Fibroblast of villous mesenchyme (primary cell): ENCODE measurements around the gene ADAM12. TPM values are rescaled to one million over a fixed set of nuclear protein-coding genes. Genes with fewer than 3 reads are reported as not detected.

Experiments used
- DNase-seq: peaks from one replicate; pipeline ENCODE4 v3.0.0-alpha.2; 2010; ENCODE audit warnings: low read depth
- H3K4me3 ChIP-seq: 2 replicates; pipeline ENCODE4 v1.5.1; 2011; ENCODE audit warnings: low read depth, mild to moderate bottlenecking, low read length
- total RNA-seq: library from RNA; depleted of rRNA; stranded (reverse); fragments of >200 nt; gene quantifications from 2 replicates; pipeline ENCODE4 v1.2.3, GENCODE V29; 2012
- TF ChIP-seq, protein P1 (sequence below): IDR thresholded peaks from 2 replicates; pipeline ENCODE4 v1.5.1; 2012; ENCODE audit warnings: low read depth, mild to moderate bottlenecking, low read length; ENCODE audit not compliant: insufficient read depth

ADAM12 gene
- total RNA-seq, 1 donor = 22.5 TPM

DNA sequence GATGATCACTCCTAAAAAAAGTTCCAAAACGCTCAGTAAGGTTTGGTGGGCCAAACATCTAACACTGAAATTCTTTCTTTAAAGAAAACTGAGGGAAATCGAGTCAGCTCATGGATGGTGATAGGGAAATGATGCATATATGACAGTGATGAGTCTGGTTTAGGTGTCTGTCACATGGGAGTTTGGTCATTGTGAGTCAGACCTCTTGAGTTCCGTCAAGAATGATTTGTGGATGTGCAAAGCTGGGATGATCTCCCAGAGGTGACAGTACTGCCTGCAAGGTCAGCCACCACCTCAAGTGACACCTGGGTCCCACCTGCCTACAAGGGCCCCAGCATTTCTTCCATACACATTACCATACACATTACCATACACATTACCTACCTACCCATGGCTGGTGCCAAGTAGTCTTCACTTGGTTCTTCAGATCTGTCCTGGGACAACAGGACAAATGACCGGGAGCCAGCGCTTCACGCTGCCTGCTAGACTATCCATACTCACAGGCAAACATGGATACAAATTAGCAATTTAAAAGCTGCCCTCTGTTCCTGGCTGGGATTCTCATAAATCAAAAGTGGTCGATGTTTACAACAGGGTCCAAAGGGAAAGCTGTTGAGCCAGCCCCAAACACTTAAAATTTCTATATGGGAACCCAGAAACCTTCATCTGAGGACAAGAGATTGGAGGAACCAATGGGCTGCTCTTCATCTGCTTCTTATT is 128.4 kb downstream of the ADAM12 start:
- no peak for DNase-seq
- TF ChIP-seq, protein P1, sequence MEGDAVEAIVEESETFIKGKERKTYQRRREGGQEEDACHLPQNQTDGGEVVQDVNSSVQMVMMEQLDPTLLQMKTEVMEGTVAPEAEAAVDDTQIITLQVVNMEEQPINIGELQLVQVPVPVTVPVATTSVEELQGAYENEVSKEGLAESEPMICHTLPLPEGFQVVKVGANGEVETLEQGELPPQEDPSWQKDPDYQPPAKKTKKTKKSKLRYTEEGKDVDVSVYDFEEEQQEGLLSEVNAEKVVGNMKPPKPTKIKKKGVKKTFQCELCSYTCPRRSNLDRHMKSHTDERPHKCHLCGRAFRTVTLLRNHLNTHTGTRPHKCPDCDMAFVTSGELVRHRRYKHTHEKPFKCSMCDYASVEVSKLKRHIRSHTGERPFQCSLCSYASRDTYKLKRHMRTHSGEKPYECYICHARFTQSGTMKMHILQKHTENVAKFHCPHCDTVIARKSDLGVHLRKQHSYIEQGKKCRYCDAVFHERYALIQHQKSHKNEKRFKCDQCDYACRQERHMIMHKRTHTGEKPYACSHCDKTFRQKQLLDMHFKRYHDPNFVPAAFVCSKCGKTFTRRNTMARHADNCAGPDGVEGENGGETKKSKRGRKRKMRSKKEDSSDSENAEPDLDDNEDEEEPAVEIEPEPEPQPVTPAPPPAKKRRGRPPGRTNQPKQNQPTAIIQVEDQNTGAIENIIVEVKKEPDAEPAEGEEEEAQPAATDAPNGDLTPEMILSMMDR = no peak
- no peak overlapping the region for H3K4me3 ChIP-seq

DNA sequence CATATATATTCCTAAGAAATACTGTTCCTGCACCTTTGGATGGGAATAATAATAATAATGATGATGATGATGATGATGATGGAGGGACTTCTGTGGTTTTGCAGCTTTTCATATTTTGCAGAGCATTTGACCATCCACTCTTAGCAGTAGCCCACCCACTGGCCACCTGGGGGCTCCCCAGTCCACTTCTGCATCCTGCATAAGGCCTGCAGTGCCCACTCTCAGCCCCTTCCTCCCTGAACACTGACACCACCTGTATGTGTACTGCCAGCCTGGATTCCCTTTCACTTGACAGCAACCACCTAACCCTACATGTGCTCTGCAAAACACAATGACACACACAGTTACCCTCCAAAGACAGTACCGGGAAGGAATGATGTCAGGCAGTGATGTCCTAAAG is 131.4 kb downstream of the ADAM12 start:
- no peak for DNase-seq
- TF ChIP-seq, protein P1 = peak; percentile 24
- H3K4me3 ChIP-seq = no peak overlapping the region

DNA sequence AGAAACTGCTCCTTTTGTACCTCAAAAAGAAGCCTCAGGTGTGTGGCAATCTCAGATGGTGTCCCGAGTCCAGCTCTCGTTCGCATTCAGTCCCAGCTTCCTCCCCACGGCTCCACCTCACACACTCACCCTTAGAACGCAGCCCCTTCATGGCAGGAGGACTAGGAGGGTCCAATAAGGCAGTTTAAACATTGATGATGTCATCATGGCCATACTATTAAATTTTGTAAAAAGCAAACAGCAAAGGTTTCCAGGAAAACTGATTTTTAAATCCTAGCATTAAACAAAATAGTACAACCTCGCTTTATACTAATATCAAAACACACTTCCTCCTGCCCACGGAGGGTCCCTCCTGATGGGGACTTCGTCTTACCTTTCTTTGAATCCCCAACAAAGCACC is 133.0 kb downstream of the ADAM12 start:
- DNase-seq = no peak
- H3K4me3 ChIP-seq = no peak overlapping the region
- TF ChIP-seq, protein P1 = no peak

DNA sequence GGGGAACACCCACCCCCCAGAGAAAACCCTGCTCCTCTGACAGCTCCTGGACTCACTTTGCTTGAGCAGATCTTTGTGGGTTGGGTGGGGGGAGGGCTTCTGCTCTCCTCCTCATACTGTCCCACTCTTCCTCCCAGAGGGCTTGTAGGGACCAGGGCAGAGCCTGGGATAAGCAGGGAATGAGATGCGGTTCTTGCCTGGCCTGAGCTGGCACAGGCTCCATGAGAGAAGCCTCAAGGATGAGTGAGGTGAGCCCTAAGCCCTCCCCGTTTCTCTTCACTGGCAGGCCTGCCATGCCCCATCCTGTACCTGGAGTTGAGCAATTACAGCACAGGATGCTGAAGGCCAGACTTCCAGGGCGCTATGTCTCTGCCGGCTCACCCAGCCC is 134.7 kb downstream of the ADAM12 start:
- DNase-seq = no peak
- TF ChIP-seq, protein P1 = no peak
- no peak overlapping the region for H3K4me3 ChIP-seq

DNA sequence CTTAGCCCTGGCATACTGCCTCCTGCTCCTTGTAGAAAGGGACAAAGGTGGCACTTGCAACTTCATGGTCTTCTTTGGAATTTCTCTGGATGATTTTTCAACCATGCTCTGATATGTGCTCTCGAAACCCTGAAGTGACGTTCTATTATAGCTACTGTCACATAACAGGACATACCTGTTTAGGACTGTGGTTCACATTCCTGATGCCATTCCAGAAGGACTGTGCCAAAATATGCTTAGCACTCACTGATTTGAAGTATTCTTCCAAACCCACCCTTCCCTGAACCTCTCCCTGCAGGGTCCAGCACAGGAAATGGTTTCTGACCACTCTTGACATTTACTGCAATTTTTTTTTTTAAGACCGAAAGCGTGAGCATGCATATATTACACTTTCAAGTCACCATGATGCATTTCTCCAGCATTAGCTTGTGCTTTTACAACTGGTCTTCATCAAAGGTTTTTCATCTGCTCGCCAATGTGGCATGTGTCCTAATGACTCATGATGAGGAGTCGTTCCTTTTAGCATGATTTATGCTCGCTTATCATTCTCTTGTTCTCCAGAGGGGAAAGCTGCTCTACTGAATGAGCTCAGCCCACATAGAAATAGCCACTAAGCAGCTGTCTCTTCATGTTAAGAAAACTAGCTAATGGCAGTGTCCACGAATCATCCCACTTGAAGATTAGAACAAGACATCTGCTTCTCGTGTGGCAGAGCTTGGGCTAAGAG is 135.2 kb downstream of the ADAM12 start:
- no peak overlapping the region for H3K4me3 ChIP-seq
- DNase-seq = peak; percentile 99
- TF ChIP-seq, protein P1 = no peak

DNA sequence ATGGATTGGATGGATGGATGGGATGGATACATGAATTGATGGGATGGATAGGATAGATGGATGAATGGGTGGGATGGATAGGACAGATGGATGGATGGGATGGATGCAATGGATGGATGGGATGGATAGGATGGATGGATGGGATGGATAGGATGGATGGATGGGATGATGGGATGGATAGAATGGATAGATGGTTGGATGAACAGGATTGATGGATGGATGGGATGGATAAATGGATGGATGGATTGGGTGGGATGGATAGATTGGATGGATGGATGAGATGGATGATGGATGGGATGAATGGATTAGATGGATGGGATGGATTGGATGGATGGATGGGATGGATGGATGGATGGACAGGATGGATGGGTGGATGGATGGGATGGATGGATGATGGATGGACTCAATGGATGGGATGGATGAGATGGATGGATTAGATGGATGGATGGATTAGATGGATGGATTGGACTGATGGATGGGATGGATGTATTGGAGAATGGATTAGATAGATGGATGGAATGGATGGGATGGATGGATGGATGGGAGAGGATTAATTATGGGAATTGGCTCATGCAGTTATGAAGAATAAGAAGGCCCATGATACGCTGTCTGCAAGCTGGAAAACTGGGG is 136.4 kb downstream of the ADAM12 start:
- H3K4me3 ChIP-seq = no peak overlapping the region
- DNase-seq = no peak
- TF ChIP-seq, protein P1 = no peak
